Coronary artery (tissue), 2 donors: ENCODE data around the gene SRCAP.
A peak's percentile ranks its signal among the peaks of the same experiment; 100 is the strongest.

Experiments
- DNase-seq: peaks from one replicate; pipeline ENCODE4 v3.0.0-alpha.2; 2017; ENCODE audit warnings: low spot score
- H3K27ac ChIP-seq, 2 donors: fragments of 200-600 bp; sonication (generic); one replicate each; pipeline ENCODE4 v1.5.1; 2016 to 2019
- H3K4me3 ChIP-seq: fragments of 200-600 bp; sonication (generic); 2 replicates; pipeline ENCODE4 v1.5.1; 2016; ENCODE audit warnings: mild to moderate bottlenecking, moderate library complexity
- TF ChIP-seq, protein P1 (sequence below): fragments of 200-600 bp; sonication (generic); IDR thresholded peaks from one replicate; pipeline ENCODE4 v1.5.1; 2019; ENCODE audit warnings: antibody characterized with exemption

The SRCAP gene

GRCh38 chr16:30775392-30776188 is 76.6 kb downstream of the SRCAP start:
- DNase-seq = peak; percentile 88
- Histone ChIP-seq H3K27ac (peak overlapping the region; percentile 65 to 88), H3K4me3 (peak overlapping the region; percentile 77)
- TF ChIP-seq, protein P1, sequence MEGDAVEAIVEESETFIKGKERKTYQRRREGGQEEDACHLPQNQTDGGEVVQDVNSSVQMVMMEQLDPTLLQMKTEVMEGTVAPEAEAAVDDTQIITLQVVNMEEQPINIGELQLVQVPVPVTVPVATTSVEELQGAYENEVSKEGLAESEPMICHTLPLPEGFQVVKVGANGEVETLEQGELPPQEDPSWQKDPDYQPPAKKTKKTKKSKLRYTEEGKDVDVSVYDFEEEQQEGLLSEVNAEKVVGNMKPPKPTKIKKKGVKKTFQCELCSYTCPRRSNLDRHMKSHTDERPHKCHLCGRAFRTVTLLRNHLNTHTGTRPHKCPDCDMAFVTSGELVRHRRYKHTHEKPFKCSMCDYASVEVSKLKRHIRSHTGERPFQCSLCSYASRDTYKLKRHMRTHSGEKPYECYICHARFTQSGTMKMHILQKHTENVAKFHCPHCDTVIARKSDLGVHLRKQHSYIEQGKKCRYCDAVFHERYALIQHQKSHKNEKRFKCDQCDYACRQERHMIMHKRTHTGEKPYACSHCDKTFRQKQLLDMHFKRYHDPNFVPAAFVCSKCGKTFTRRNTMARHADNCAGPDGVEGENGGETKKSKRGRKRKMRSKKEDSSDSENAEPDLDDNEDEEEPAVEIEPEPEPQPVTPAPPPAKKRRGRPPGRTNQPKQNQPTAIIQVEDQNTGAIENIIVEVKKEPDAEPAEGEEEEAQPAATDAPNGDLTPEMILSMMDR = no peak

DNA sequence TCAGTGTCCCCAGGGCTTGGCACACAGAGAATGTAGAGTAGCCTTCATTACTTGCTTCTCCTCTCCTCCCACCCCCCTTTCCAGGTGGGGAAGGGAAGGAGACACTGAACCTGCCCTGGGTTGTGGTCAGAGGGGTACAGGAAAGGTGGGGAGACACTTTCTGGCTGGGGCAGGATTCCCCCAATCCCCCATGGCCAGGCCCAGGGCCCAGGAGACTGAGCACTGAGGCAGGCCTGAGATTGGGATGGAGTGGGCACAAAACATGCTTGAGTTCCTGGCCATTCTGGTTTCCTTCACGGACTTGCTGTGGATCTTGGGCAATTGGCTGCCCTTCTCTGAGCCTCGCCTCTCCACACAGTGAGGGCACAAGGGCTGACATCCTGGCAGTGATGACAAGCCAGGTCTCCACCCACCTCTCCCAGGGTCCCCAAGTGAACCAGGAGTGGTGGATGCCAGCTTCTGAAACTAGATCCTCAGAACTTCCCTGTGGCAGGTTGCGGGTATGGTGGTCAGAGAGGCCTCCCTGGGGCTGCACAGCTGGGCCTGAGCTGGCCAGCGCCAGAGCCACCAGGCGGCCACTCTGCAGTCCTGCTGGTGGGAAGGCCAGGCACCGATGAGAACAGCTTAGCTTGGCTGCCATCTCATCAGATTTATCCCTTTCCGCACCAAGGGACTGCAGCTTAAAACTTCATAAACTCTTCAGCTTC is 78.8 kb downstream of the SRCAP start:
- no peak for DNase-seq
- Histone ChIP-seq H3K27ac (peak overlapping the region in 1 of 2 donors; percentile 23), H3K4me3 (no peak overlapping the region)
- TF ChIP-seq, protein P1 = no peak

DNA sequence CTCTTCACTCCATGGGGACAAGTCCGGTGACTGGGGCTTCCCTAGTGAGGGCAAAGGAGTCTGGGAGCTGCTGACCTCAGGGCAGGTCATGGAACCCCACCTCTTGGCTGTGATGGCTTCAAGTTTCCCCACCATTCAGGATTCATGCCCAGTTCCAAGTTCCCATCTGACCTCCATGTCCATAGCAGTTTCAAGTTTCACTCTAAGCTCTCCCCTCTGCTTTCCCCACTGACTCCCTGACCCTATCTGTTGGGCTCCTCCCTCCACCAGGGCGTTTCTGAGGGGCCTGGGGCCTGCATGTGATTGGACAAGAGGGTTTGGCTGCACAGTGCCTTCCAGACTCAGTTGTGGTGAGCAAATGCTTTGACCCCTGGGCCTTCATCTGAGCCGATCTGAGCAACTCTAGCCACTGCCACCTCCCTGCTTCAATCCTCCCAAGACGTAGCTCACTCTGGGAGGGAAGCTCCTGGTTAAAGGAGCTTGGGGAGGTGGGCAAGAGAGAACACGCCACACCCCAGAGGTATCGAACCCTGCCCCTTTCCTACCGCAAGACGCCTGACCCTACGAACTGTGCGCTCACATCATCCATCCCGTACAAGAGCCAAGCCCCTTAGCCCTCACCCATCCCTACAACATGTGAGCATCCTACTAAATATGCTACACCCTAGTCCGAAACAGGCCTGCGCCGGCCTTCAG is 79.7 kb downstream of the SRCAP start:
- H3K27ac ChIP-seq = peak overlapping the region in 1 of 2 donors; percentile 13
- TF ChIP-seq, protein P1 = no peak
- DNase-seq = no peak
- H3K4me3 ChIP-seq = no peak overlapping the region

GRCh38 chr16:30779596-30779995 is 80.6 kb downstream of the SRCAP start:
- Histone ChIP-seq H3K27ac (no peak overlapping the region), H3K4me3 (no peak overlapping the region)
- TF ChIP-seq, protein P1 = no peak
- no peak for DNase-seq

GRCh38 chr16:30780021-30780420 is 81.0 kb downstream of the SRCAP start:
- Histone ChIP-seq H3K27ac (no peak overlapping the region), H3K4me3 (no peak overlapping the region)
- TF ChIP-seq, protein P1 = no peak
- no peak for DNase-seq

- DNase-seq = no peak
These were observed 81.6 kb downstream of the SRCAP start for GRCh38 chr16:30780549-30780948.

More at GRCh38 chr16:30780549-30780948, 81.6 kb downstream of the SRCAP start:
- Histone ChIP-seq H3K27ac (no peak overlapping the region), H3K4me3 (no peak overlapping the region)
- TF ChIP-seq, protein P1 = no peak
